ENCODE measurements around the gene WSCD1.

The WSCD1 gene

GRCh38 chr17:6080711-6081430, 10.7 kb downstream of the WSCD1 start:
- TF ChIP-seq CTCF (IDR thresholded peaks at IDR 0.05; ENCODE audit: insufficient read depth, low read depth, low read length, missing control alignments) = no peak
- DNase-seq (ENCODE audit: low read depth) = no peak
- H3K4me3 ChIP-seq (ENCODE audit: low read depth, low read length) = no peak overlapping the region

- DNase-seq (ENCODE audit: low read depth) = no peak
- no peak overlapping the region for H3K4me3 ChIP-seq (ENCODE audit: low read depth, low read length)
- no peak for TF ChIP-seq CTCF (IDR thresholded peaks at IDR 0.05; ENCODE audit: insufficient read depth, low read depth, low read length, missing control alignments)
These were observed 12.2 kb downstream of the WSCD1 start for GRCh38 chr17:6082335-6082734.

- DNase-seq (ENCODE audit: low read depth) = no peak
- no peak overlapping the region for H3K4me3 ChIP-seq (ENCODE audit: low read depth, low read length)
- no peak for TF ChIP-seq CTCF (IDR thresholded peaks at IDR 0.05; ENCODE audit: insufficient read depth, low read depth, low read length, missing control alignments)
These were observed 14.4 kb downstream of the WSCD1 start for GRCh38 chr17:6084311-6085161.

- no peak for DNase-seq (ENCODE audit: low read depth)
These were observed 15.6 kb downstream of the WSCD1 start for GRCh38 chr17:6085812-6086211.

GRCh38 chr17:6086603-6087400, 16.6 kb downstream of the WSCD1 start:
- no peak for TF ChIP-seq CTCF (IDR thresholded peaks at IDR 0.05; ENCODE audit: insufficient read depth, low read depth, low read length, missing control alignments)
- no peak overlapping the region for H3K4me3 ChIP-seq (ENCODE audit: low read depth, low read length)
- no peak for DNase-seq (ENCODE audit: low read depth)

More at GRCh38 chr17:6085812-6086211, 15.6 kb downstream of the WSCD1 start:
- no peak for TF ChIP-seq CTCF (IDR thresholded peaks at IDR 0.05; ENCODE audit: insufficient read depth, low read depth, low read length, missing control alignments)
- no peak overlapping the region for H3K4me3 ChIP-seq (ENCODE audit: low read depth, low read length)

- no peak overlapping the region for H3K4me3 ChIP-seq (ENCODE audit: low read depth, low read length)
- TF ChIP-seq CTCF (IDR thresholded peaks at IDR 0.05; ENCODE audit: insufficient read depth, low read depth, low read length, missing control alignments) = no peak
These were observed 18.0 kb downstream of the WSCD1 start for GRCh38 chr17:6088141-6088540.

More at GRCh38 chr17:6088141-6088540, 18.0 kb downstream of the WSCD1 start:
- DNase-seq (ENCODE audit: low read depth) = no peak
